ENCODE measurements around the gene ALDH9A1. TPM values are rescaled to one million over a fixed set of nuclear protein-coding genes. Genes with fewer than 3 reads are reported as not detected.
A peak's percentile ranks its signal among the peaks of the same experiment; 100 is the strongest.

The ALDH9A1 gene
- total and polyA plus RNA-seq, 2 of the 8 experiments (the other 6 are each of a cell fraction or from before 2014, with no cell fraction given): 57.6 to 63.8 TPM

DNA sequence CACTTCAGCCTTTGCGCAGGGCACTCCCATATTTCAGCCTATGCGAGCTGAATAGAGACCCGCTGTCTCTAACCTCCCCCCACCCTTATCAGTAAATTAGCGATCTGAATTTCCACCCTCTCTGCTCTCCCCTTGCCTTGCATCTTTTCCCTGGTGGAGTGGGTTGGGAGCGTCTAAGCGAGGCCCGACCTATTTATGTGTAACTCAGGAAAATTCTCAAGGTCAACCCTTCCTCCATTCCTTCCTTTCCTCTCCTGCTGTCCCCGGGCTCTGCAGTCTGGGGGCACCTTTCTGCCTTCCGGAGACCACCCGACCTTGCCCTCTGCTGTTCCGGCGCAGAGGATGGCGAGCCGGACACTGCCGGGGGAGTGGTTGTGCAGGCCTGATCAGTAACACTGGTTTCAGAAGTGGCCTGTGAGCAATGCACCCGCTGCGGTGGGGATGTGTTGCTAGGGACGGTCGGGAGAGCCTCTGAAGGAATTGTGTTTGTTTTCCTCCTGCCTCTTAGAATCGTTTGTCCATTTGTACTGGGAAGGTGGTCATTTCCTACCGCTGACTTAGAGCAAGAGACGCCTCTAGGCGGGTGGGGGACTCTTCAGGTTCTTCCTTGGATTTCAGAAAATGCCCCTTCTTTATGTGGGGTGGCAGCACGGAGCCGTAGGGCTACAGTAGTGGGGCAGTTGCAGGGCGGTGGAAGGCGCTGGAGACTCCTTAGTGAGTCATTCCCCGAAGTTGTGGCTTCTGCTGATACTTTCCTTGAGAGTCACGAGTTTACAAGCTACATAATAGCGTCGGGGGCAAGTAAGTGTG is 66.8 kb downstream of the ALDH9A1 start:
- 2% methylated on average over 31 of the region's 31 CpGs; no CpG with 5 or more reads in 1 of the 2 experiments for WGBS, 2 experiments (ENCODE audit: extremely low coverage in 1 of 2, insufficient coverage in 1 of 2, insufficient read length in 1 of 2, insufficient replicate concordance in 2 of 2, low coverage in 1 of 2, low lambda C conversion rate in 2 of 2, missing lambda C conversion rate in 1 of 2)
- Histone ChIP-seq H4K5ac (ENCODE audit: insufficient read length, low read depth, low read length) (no peak overlapping the region), H3K4ac (replicated peaks; ENCODE audit: insufficient read length, low read depth, low read length) (no peak overlapping the region), H3K18ac (ENCODE audit: extremely low read depth, low read length) (no peak overlapping the region; the same call in 1 of the 2 replicates), H2BK120ac (replicated peaks; ENCODE audit: low read depth, low read length) (no peak overlapping the region), H3K4me1 (replicated peaks in 1 of 4; ENCODE audit: control insufficient read depth in 3 of 4, insufficient read depth in 4 of 4, low read length in 3 of 4) (peaks cover 3 to 11% (median 6%) of the 10 kb centered on the region in 4 experiments; a peak in 4 of 7 replicates), H4K91ac (replicated peaks; ENCODE audit: insufficient read length, low read length) (no peak overlapping the region), H3K27me3 (replicated peaks in 1 of 4; ENCODE audit: control insufficient read depth in 3 of 4, extremely low read depth in 1 of 4, insufficient read depth in 3 of 4, low read length in 3 of 4) (no peaks in the 10 kb centered on the region), H3K36me3 (ENCODE audit: control insufficient read depth in 2 of 4, insufficient read depth in 4 of 4, low read length in 3 of 4) (no peaks in the 10 kb centered on the region), H4K20me1 (replicated peaks in 1 of 2; ENCODE audit: control insufficient read depth in 1 of 2, insufficient read depth in 2 of 2, low read length in 2 of 2) (no peaks in the 10 kb centered on the region), H2BK5ac (ENCODE audit: low read depth, low read length) (no peak overlapping the region; the same call in 1 of the 2 replicates), H3K79me1 (ENCODE audit: low read depth, low read length) (no peaks in the 10 kb centered on the region), H3K9ac (replicated peaks in 1 of 4; ENCODE audit: extremely low read depth in 1 of 4, low read depth in 3 of 4, low read length in 3 of 4) (peak overlapping the region in 3 of 4 experiments; percentile 15 to 67 (median 15); a peak in 4 of 7 replicates), H2BK12ac (ENCODE audit: low read depth, low read length) (no peak overlapping the region), H2AK5ac (ENCODE audit: low read depth, low read length) (no peak overlapping the region), H3K23ac (ENCODE audit: insufficient read length) (no peak overlapping the region), H3K4me2 (ENCODE audit: insufficient read depth in 1 of 2, low read depth in 2 of 2, low read length in 2 of 2) (peak overlapping the region; percentile 75 to 86), H4K8ac (ENCODE audit: extremely low read depth, insufficient read depth, low read length) (peak overlapping the region; percentile 9; the same call in 1 of the 2 replicates), H3K14ac (ENCODE audit: insufficient read length) (no peak overlapping the region), H3K9me3 (ENCODE audit: insufficient read depth in 2 of 2, low read depth in 1 of 2, low read length in 1 of 2) (no peaks in the 10 kb centered on the region), H2AFZ (ENCODE audit: low read length) (peak overlapping the region; percentile 15; the same call in 1 of the 2 replicates), H2BK15ac (ENCODE audit: low read length) (no peak overlapping the region; the same call in 1 of the 2 replicates), H3K4me3 (ENCODE audit: extremely low read depth in 1 of 4, insufficient read depth in 2 of 4, low read depth in 3 of 4, low read length in 4 of 4) (peak overlapping the region; percentile 57 to 84 (median 82)), H3K56ac (replicated peaks; ENCODE audit: insufficient read length, low read depth, low read length) (peak overlapping the region; percentile 49), H3K27ac (ENCODE audit: low read depth, low read length) (no peak overlapping the region), H3K23me2 (ENCODE audit: low read depth, low read length) (peaks cover 10% of the 10 kb centered on the region; the same call in 1 of the 2 replicates), H2BK20ac (ENCODE audit: low read length) (no peak overlapping the region), H3K79me2 (ENCODE audit: control insufficient read depth in 1 of 2, insufficient read depth in 2 of 2, low read length in 2 of 2) (peaks cover 0 to 28% of the 10 kb centered on the region in 2 experiments; a peak in 2 of 4 replicates)
- POLR2A ChIA-PET (ENCODE audit: partially characterized antibody): interaction anchor here (0.8 to 2.2 kb wide), 6 partner anchors 8 to 197 kb away, joined by 3 to 8 read pairs (median 3); no protein-coding TSS in a partner anchor
- TF ChIP-seq RBBP5 (IDR thresholded peaks at IDR 0.05; ENCODE audit: borderline replicate concordance, low read depth, low read length) (no peak), PHF8 (conservative IDR thresholded peaks at IDR 0.05; ENCODE audit: low read depth, low read length) (0 out of 2 replicates have a peak, but pooled peaks have one; percentile 21), SP1 (IDR thresholded peaks at IDR 0.05; ENCODE audit: low read depth, low read length) (no peak), KDM4A (IDR thresholded peaks at IDR 0.05; ENCODE audit: low read depth, low read length, severe bottlenecking) (peak; percentile 33)
- FAIRE-seq: no peak
- DNase-seq (ENCODE audit: low read depth in 1 of 2, low spot score in 2 of 2): peak in 1 of 2 experiments; percentile 66
- CTCF ChIA-PET (ENCODE audit: partially characterized antibody): interaction anchor here (1.3 to 2.2 kb wide), 3 partner anchors 14 to 513 kb away, joined by 3 to 8 read pairs (median 3); no protein-coding TSS in a partner anchor

All from H1 (cell line).